Measurements from ENCODE around the gene PCLAF. TPM values are rescaled to one million over a fixed set of nuclear protein-coding genes. Genes with fewer than 3 reads are reported as not detected.
"Not testable (repeated sequence)": the region's sequence is repeated elsewhere in the genome, so short reads cannot be mapped to it uniquely, and the experiment has no call there.

Gene PCLAF
- total RNA-seq, 1 experiment from 2014 or later: 93.5 TPM

DNA sequence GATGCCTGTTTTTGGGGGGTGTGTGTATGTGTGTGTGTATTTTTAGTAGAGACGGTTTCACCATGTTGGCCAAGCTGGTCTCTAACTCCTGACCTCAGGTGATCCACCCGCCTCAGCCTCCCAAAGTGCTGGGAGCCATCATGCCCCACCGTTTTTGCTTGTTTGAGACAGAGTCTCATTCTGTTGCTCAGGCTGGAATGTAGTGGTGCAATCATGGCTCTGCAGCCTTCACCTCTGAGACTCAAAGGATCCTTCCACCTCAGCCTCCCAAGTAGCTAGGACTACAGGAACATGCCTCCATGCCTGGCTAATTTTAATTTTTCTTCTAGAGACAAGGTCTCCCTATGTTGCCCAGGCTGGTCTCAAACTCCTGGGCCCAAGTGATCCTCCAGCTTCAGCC lies 11.2 kb upstream of the PCLAF start:
- H2AFZ ChIP-seq (ENCODE audit: low read depth, low read length, poor library complexity, severe bottlenecking); H3K9me2 ChIP-seq (ENCODE audit: insufficient read depth); H3K27me3 ChIP-seq (ENCODE audit: insufficient read depth, low read length); H3K4me1 ChIP-seq (ENCODE audit: control insufficient read depth in 1 of 2, insufficient read depth in 2 of 2, low read length in 2 of 2); CTCF ChIA-PET; H3K4me2 ChIP-seq (ENCODE audit: low read length); BruUV-seq (replicated peaks); H3K9me3 ChIP-seq (ENCODE audit: control insufficient read depth in 1 of 2, insufficient read depth in 1 of 2, low read depth in 1 of 2, low read length in 2 of 2); ATAC-seq; DNase-seq (ENCODE audit: low read depth, low spot score); POLR2A ChIA-PET; H4K20me1 ChIP-seq (ENCODE audit: insufficient read depth); intact Hi-C loops (cut with micrococcal nuclease); H3K27ac ChIP-seq (ENCODE audit: low read depth, low read length); H3K4me3 ChIP-seq (replicated peaks in 1 of 2; ENCODE audit: low read depth in 1 of 2, low read length in 2 of 2); H3K9ac ChIP-seq (ENCODE audit: low read length): not testable (repeated sequence)
- Histone ChIP-seq H3K36me3 (ENCODE audit: control insufficient read depth in 1 of 2, insufficient read depth in 2 of 2, low read length in 2 of 2) (peaks cover 6 to 28% of the 10 kb centered on the region in 2 experiments), H3K79me2 (ENCODE audit: insufficient read depth, low read length) (peaks cover 19% of the 10 kb centered on the region)
- RAD21 ChIA-PET (ENCODE audit: low non-redundant PET in 1 of 2, low total read pairs in 2 of 2, uncharacterized antibody in 2 of 2, unreplicated experiment in 2 of 2): interaction anchor here in 1 of 2 experiments (0.6 kb wide), 1 partner anchor 85 kb away, joined by 3 read pairs; no protein-coding TSS in a partner anchor

DNA sequence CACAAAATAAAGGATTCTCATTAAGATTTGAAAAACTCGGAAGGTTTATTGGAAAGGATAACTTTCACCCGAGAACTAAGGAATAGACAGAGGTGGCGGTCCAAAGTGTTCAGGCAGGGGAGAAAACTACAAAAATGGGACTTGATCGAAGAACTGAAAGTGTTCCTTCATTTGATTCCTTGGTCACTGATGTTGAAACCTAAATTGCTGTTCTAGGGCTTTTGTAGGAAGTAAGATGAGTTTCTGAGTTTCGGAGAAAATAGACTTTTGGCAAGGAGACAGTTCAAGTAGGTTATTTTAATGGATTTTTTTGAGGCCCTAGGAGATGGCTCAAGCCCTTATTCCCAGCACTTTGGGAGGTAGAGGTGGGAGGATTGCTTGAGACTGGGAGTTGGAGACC lies 7.8 kb upstream of the PCLAF start:
- H3K9ac ChIP-seq (ENCODE audit: low read length): no peak overlapping the region
- ATAC-seq (no peak), DNase-seq (ENCODE audit: low read depth, low spot score) (no peak)
- no peaks in the 10 kb centered on the region for H3K27me3 ChIP-seq (ENCODE audit: insufficient read depth, low read length)
- H3K27ac ChIP-seq (ENCODE audit: low read depth, low read length): no peak overlapping the region
- peak overlapping the region; percentile 95 for H3K4me2 ChIP-seq (ENCODE audit: low read length)
- intact Hi-C loops (cut with micrococcal nuclease): loop anchor here (5.0 kb wide), 1 partner anchor 73 kb away; the partner anchor contains the start of gene ZNF609
- ChIA-PET POLR2A (no interaction called here), RAD21 (ENCODE audit: low non-redundant PET in 1 of 2, low total read pairs in 2 of 2, uncharacterized antibody in 2 of 2, unreplicated experiment in 2 of 2) (no interaction called here), CTCF (no interaction called here)
- no TSS peak for BruUV-seq (replicated peaks)
- H3K4me3 ChIP-seq (replicated peaks in 1 of 2; ENCODE audit: low read depth in 1 of 2, low read length in 2 of 2): peak overlapping the region; percentile 75 to 97; a peak in 3 of 4 replicates
- peaks cover 19% of the 10 kb centered on the region for H3K79me2 ChIP-seq (ENCODE audit: insufficient read depth, low read length)
- no peaks in the 10 kb centered on the region for H4K20me1 ChIP-seq (ENCODE audit: insufficient read depth)
- H2AFZ ChIP-seq (ENCODE audit: low read depth, low read length, poor library complexity, severe bottlenecking): no peak overlapping the region
- no peaks in the 10 kb centered on the region for H3K9me2 ChIP-seq (ENCODE audit: insufficient read depth)
- peaks cover 6 to 15% of the 10 kb centered on the region in 2 experiments; a peak in 3 of 4 replicates for H3K4me1 ChIP-seq (ENCODE audit: control insufficient read depth in 1 of 2, insufficient read depth in 2 of 2, low read length in 2 of 2)
- H3K9me3 ChIP-seq (ENCODE audit: control insufficient read depth in 1 of 2, insufficient read depth in 1 of 2, low read depth in 1 of 2, low read length in 2 of 2): 0 out of 4 replicates have a peak, but pooled peaks cover 0 to 3% of the 10 kb centered on the region in 2 experiments
- peaks cover 0 to 7% of the 10 kb centered on the region in 2 experiments; a peak in 2 of 4 replicates for H3K36me3 ChIP-seq (ENCODE audit: control insufficient read depth in 1 of 2, insufficient read depth in 2 of 2, low read length in 2 of 2)
- TF ChIP-seq EZH2phosphoT487 (IDR thresholded peaks at IDR 0.05; ENCODE audit: borderline replicate concordance): no peak
- no peak for TF ChIP-seq MAX (IDR thresholded peaks at IDR 0.05)
- no peak for TF ChIP-seq CEBPB (IDR thresholded peaks at IDR 0.05; ENCODE audit: low read depth)
- no peak for TF ChIP-seq ZFX (IDR thresholded peaks at IDR 0.05)
- no peak for TF ChIP-seq SRF (IDR thresholded peaks at IDR 0.05; ENCODE audit: low read depth)
- TF ChIP-seq SP1 (IDR thresholded peaks at IDR 0.05; ENCODE audit: low read depth): no peak
- no peak for TF ChIP-seq ATF3 (IDR thresholded peaks at IDR 0.05)
- no peak for TF ChIP-seq ZNF274 (IDR thresholded peaks at IDR 0.05; ENCODE audit: low read depth, low read length)
- no peak for TF ChIP-seq POLR2A (IDR thresholded peaks at IDR 0.05; ENCODE audit: borderline replicate concordance, extremely low read depth, insufficient read depth, insufficient read length)
- TF ChIP-seq, protein P1, sequence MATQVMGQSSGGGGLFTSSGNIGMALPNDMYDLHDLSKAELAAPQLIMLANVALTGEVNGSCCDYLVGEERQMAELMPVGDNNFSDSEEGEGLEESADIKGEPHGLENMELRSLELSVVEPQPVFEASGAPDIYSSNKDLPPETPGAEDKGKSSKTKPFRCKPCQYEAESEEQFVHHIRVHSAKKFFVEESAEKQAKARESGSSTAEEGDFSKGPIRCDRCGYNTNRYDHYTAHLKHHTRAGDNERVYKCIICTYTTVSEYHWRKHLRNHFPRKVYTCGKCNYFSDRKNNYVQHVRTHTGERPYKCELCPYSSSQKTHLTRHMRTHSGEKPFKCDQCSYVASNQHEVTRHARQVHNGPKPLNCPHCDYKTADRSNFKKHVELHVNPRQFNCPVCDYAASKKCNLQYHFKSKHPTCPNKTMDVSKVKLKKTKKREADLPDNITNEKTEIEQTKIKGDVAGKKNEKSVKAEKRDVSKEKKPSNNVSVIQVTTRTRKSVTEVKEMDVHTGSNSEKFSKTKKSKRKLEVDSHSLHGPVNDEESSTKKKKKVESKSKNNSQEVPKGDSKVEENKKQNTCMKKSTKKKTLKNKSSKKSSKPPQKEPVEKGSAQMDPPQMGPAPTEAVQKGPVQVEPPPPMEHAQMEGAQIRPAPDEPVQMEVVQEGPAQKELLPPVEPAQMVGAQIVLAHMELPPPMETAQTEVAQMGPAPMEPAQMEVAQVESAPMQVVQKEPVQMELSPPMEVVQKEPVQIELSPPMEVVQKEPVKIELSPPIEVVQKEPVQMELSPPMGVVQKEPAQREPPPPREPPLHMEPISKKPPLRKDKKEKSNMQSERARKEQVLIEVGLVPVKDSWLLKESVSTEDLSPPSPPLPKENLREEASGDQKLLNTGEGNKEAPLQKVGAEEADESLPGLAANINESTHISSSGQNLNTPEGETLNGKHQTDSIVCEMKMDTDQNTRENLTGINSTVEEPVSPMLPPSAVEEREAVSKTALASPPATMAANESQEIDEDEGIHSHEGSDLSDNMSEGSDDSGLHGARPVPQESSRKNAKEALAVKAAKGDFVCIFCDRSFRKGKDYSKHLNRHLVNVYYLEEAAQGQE (IDR thresholded peaks at IDR 0.05; ENCODE audit: low read depth): no peak
- no peak for TF ChIP-seq EGR1 (IDR thresholded peaks at IDR 0.05; ENCODE audit: low read depth)
- no peak for TF ChIP-seq CBX3 (IDR thresholded peaks at IDR 0.05; ENCODE audit: low read depth)
- TF ChIP-seq YY1 (IDR thresholded peaks at IDR 0.05; ENCODE audit: extremely low read depth, insufficient replicate concordance, low read depth, low read length): no peak
- TF ChIP-seq POLR2AphosphoS5 (IDR thresholded peaks at IDR 0.05; ENCODE audit: low read depth, low read length): no peak
- TF ChIP-seq, protein P2, sequence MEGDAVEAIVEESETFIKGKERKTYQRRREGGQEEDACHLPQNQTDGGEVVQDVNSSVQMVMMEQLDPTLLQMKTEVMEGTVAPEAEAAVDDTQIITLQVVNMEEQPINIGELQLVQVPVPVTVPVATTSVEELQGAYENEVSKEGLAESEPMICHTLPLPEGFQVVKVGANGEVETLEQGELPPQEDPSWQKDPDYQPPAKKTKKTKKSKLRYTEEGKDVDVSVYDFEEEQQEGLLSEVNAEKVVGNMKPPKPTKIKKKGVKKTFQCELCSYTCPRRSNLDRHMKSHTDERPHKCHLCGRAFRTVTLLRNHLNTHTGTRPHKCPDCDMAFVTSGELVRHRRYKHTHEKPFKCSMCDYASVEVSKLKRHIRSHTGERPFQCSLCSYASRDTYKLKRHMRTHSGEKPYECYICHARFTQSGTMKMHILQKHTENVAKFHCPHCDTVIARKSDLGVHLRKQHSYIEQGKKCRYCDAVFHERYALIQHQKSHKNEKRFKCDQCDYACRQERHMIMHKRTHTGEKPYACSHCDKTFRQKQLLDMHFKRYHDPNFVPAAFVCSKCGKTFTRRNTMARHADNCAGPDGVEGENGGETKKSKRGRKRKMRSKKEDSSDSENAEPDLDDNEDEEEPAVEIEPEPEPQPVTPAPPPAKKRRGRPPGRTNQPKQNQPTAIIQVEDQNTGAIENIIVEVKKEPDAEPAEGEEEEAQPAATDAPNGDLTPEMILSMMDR (IDR thresholded peaks at IDR 0.05 in 2 of 3, conservative IDR thresholded peaks at IDR 0.05 in 1 of 3; ENCODE audit: borderline replicate concordance in 1 of 3, insufficient read depth in 1 of 3, low read depth in 2 of 3, low read length in 2 of 3): no peak
- TF ChIP-seq TCF7L2 (IDR thresholded peaks at IDR 0.05; ENCODE audit: borderline replicate concordance, extremely low read depth, insufficient read depth, insufficient read length): no peak
